Measurements from ENCODE around the gene SAMD5. TPM values are rescaled to one million over a fixed set of nuclear protein-coding genes. Genes with fewer than 3 reads are reported as not detected.
A peak's percentile ranks its signal among the peaks of the same experiment; 100 is the strongest.

SAMD5 gene
- total RNA-seq, 1 experiment from 2014 or later: 2.6 TPM

- Mint-ChIP-seq H3K27ac (ENCODE audit: low read depth, unreplicated experiment) (no peak overlapping the region), H3K36me3 (ENCODE audit: insufficient read depth, unreplicated experiment) (no peaks in the 10 kb centered on the region), H3K4me3 (ENCODE audit: unreplicated experiment) (peak overlapping the region; percentile 86), H3K9me3 (ENCODE audit: unreplicated experiment) (no peaks in the 10 kb centered on the region), H3K4me1 (ENCODE audit: insufficient read depth, unreplicated experiment) (peaks cover 24% of the 10 kb centered on the region), H3K27me3 (ENCODE audit: insufficient read depth, unreplicated experiment) (no peaks in the 10 kb centered on the region)
- CTCF ChIA-PET: interaction anchor here (0.5 to 6.6 kb wide), 64 partner anchors 9 to 956 kb away, joined by 3 to 121 read pairs (median 4); no protein-coding TSS in a partner anchor
- POLR2A ChIA-PET: interaction anchor here (0.6 to 2.5 kb wide), 9 partner anchors 130 to 934 kb away, joined by 3 to 6 read pairs (median 3); no protein-coding TSS in a partner anchor
- no peak for TF ChIP-seq CTCF (IDR thresholded peaks at IDR 0.05; ENCODE audit: unreplicated experiment)
- BruUV-seq (replicated peaks): no TSS peak
- intact Hi-C loops (cut with micrococcal nuclease): loop anchor here (1.0 to 10.0 kb wide), 6 partner anchors 113 to 650 kb away; no protein-coding TSS in a partner anchor
- DNase-seq (ENCODE audit: unreplicated experiment): peak; percentile 51
Observed at GRCh38 chr6:147507162-147508041, 1.1 kb upstream of the SAMD5 start.

- no TSS peak for BruUV-seq (replicated peaks)
- no peaks in the 10 kb centered on the region for H3K27me3 Mint-ChIP-seq (ENCODE audit: insufficient read depth, unreplicated experiment)
- intact Hi-C loops (cut with micrococcal nuclease): loop anchor here (1.0 to 10.0 kb wide), 4 partner anchors 114 to 652 kb away; no protein-coding TSS in a partner anchor
Observed at GRCh38 chr6:147508866-147509608, 547 bp downstream of the SAMD5 start.

GRCh38 chr6:147509891-147510290 lies 1.4 kb downstream of the SAMD5 start:
- POLR2A ChIA-PET: interaction anchor here (0.7 to 1.2 kb wide), 3 partner anchors 15 to 186 kb away, joined by 3 read pairs; no protein-coding TSS in a partner anchor

More at GRCh38 chr6:147508866-147509608, 547 bp downstream of the SAMD5 start:
- ChIA-PET POLR2A (interaction anchor here (0.7 to 2.5 kb wide), 5 partner anchors 16 to 657 kb away, joined by 3 to 6 read pairs (median 3); no protein-coding TSS in a partner anchor), CTCF (interaction anchor here (0.5 to 6.6 kb wide), 12 partner anchors 8 to 957 kb away, joined by 3 to 121 read pairs (median 3); no protein-coding TSS in a partner anchor)
- no peak overlapping the region for H3K27ac Mint-ChIP-seq (ENCODE audit: low read depth, unreplicated experiment)
- peaks cover 24% of the 10 kb centered on the region for H3K4me1 Mint-ChIP-seq (ENCODE audit: insufficient read depth, unreplicated experiment)
- no peaks in the 10 kb centered on the region for H3K9me3 Mint-ChIP-seq (ENCODE audit: unreplicated experiment)
- no peaks in the 10 kb centered on the region for H3K36me3 Mint-ChIP-seq (ENCODE audit: insufficient read depth, unreplicated experiment)
- peak overlapping the region; percentile 86 for H3K4me3 Mint-ChIP-seq (ENCODE audit: unreplicated experiment)
- DNase-seq (ENCODE audit: unreplicated experiment): peak; percentile 8
- no peak for TF ChIP-seq CTCF (IDR thresholded peaks at IDR 0.05; ENCODE audit: unreplicated experiment)

More at GRCh38 chr6:147509891-147510290, 1.4 kb downstream of the SAMD5 start:
- DNase-seq (ENCODE audit: unreplicated experiment): no peak
- Mint-ChIP-seq H3K27me3 (ENCODE audit: insufficient read depth, unreplicated experiment) (no peaks in the 10 kb centered on the region), H3K27ac (ENCODE audit: low read depth, unreplicated experiment) (no peak overlapping the region), H3K4me1 (ENCODE audit: insufficient read depth, unreplicated experiment) (peaks cover 24% of the 10 kb centered on the region), H3K9me3 (ENCODE audit: unreplicated experiment) (no peaks in the 10 kb centered on the region), H3K36me3 (ENCODE audit: insufficient read depth, unreplicated experiment) (no peaks in the 10 kb centered on the region), H3K4me3 (ENCODE audit: unreplicated experiment) (peak overlapping the region; percentile 86)
- CTCF ChIA-PET: interaction anchor here (0.5 to 6.6 kb wide), 10 partner anchors 12 to 668 kb away, joined by 3 to 101 read pairs (median 3); no protein-coding TSS in a partner anchor
- BruUV-seq (replicated peaks): no TSS peak
- no peak for TF ChIP-seq CTCF (IDR thresholded peaks at IDR 0.05; ENCODE audit: unreplicated experiment)
- intact Hi-C loops (cut with micrococcal nuclease): loop anchor here (5.0 to 10.0 kb wide), 3 partner anchors 115 to 653 kb away; no protein-coding TSS in a partner anchor
